ENCODE data around the gene SLC35G2.
"Not testable (repeated sequence)": the region's sequence is repeated elsewhere in the genome, so short reads cannot be mapped to it uniquely, and the experiment has no call there.

SLC35G2 gene

DNA sequence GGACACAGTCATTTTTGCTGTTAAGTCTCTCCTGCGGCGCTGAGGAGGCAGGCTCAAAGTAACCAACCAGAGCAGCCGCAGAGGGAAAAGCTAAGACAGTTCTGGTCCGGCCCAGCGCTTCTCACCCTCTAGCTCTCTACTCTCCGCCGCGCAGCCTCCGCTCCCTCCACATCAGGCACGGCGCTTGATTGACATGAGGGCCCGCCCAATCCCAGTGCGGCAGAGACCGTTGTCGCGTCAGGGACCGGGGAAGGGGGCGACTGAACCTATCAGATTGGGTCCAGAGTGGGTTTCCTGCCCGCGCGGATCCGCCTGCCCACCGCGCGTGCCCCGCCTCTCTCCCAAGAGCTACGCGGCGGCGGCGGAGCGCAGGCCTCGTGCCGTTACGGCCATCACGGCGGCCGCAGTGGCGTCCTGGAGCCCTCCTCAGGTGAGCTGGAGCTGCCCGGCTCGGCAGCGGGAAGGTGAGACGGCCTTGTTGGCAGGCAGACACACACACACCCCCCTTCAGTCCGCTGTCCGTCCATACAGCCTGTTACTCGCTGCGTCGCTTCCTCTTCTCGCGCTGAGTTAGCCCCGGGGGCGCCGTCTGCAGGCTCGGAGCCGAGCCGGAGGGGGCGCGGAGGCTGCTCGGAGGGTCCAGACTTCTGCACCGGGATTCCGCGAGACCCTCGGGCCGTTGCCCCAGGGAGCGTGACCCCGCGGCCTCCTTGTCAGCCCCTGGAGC is 43.1 kb downstream of the SLC35G2 start, which contains the start of gene NCK1:
NCK1 (plus strand) TSS at position 319 of the 727 bp plus-strand sequence. CDS start 65,794 bp downstream, outside the sequence.
- TF ChIP-seq, protein P1, sequence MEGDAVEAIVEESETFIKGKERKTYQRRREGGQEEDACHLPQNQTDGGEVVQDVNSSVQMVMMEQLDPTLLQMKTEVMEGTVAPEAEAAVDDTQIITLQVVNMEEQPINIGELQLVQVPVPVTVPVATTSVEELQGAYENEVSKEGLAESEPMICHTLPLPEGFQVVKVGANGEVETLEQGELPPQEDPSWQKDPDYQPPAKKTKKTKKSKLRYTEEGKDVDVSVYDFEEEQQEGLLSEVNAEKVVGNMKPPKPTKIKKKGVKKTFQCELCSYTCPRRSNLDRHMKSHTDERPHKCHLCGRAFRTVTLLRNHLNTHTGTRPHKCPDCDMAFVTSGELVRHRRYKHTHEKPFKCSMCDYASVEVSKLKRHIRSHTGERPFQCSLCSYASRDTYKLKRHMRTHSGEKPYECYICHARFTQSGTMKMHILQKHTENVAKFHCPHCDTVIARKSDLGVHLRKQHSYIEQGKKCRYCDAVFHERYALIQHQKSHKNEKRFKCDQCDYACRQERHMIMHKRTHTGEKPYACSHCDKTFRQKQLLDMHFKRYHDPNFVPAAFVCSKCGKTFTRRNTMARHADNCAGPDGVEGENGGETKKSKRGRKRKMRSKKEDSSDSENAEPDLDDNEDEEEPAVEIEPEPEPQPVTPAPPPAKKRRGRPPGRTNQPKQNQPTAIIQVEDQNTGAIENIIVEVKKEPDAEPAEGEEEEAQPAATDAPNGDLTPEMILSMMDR (IDR thresholded peaks at IDR 0.05; ENCODE audit: insufficient read depth, low read depth, low read length, missing control alignments), result no peak
- peak within 1 kb of the TSS; percentile 80 for H3K4me3 ChIP-seq (ENCODE audit: low read length)
- DNase-seq (ENCODE audit: low read depth), result peak; percentile 99

DNA sequence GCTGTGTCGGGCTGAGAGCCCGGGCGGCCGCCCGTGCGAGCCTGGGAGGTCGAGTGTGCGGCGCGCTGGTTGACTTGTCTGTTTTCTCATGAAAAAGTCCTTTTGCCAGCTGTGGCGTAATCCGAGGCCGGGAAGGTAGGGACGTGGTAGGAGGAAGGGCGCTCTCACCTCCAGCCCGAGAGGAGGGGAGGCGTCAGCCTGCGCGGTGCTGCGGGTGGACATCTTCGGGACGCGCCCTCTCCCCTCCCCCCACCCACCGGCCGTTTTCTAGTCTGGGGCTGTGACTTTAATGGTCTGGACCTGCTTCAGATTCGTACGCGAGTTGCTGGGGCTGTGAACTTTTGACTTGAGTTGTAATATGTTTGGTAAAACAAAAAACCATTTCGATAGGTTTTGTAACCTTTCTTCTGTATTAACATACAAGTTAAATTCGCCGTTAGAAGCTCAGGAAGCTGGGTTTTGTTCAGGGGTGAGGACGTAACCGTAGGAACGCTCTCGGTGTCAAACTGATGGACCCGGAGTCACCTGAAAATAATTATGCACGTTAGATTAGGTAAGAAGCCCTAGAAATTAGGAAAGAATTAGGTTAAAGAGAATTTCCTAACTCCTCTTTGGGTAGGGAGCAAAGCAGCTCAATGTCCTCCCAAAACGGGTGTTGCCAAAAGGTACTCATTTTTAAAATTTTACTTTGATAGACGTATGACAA is 43.8 kb downstream of the SLC35G2 start:
- TF ChIP-seq, protein P1 (IDR thresholded peaks at IDR 0.05; ENCODE audit: insufficient read depth, low read depth, low read length, missing control alignments), result no peak
- H3K4me3 ChIP-seq (ENCODE audit: low read length), result peak overlapping the region; percentile 80
- peak; percentile 84 for DNase-seq (ENCODE audit: low read depth)

DNA sequence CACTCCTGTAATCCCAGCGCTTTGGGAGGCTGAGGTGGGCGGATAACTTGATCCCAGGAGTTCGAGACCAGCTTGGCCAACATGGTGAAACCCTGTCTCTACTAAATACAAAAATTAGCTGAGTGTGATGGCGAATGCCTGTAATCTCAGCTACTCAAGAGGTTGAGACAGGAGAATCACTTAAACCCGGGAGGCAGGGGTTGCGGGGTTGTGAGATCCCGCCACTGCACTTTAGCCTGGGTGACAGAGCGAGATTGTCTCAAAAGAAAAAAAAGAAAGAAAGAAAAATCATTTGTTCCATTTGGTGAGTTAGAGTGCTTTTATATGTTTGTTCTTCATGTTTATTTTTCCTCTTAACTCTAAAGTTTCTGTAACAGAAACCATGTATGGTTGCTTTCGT is 50.4 kb downstream of the SLC35G2 start:
- TF ChIP-seq, protein P1 (IDR thresholded peaks at IDR 0.05; ENCODE audit: insufficient read depth, low read depth, low read length, missing control alignments), result no peak
- DNase-seq (ENCODE audit: low read depth), result no peak
- H3K4me3 ChIP-seq (ENCODE audit: low read length), result no peak overlapping the region

DNA sequence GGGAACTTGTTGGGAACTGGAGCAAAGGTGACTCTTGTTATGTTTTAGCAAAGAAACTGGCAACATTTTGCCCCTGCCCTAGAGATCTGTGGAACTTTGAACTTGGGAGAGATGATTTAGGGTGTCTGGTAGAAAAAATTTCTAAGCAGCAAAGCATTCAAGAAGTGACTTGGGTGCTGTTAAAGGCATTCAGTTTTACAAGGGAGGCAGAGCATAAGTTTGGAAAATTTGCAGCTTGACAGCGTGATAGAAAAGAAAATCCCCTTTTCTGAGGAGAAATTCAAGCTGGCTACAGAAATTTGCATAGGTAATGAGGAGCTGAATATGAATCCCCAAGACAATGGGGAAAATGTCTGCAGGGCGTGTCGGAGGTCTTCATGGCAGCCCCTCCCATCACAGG is 53.3 kb downstream of the SLC35G2 start:
- not testable (repeated sequence) for DNase-seq (ENCODE audit: low read depth); H3K4me3 ChIP-seq (ENCODE audit: low read length)

DNA sequence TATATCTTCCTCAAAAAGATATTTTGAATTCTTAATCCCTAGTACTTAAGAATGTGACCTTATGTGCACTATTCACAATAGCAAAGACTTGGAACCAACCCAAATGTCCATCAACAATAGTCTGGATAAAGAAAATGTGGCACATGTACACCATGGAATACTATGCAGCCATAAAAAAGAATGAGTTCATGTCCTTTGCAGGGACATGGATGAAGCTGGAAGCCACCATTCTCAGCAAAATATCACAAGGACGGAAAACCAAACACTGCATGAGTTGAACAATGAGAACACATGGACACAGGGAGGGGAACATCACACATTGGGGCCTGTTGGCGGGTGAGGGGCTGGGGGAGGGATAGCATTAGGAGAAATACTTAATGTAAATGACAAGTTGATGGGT is 60.6 kb downstream of the SLC35G2 start:
- DNase-seq (ENCODE audit: low read depth); H3K4me3 ChIP-seq (ENCODE audit: low read length): not testable (repeated sequence)

DNA sequence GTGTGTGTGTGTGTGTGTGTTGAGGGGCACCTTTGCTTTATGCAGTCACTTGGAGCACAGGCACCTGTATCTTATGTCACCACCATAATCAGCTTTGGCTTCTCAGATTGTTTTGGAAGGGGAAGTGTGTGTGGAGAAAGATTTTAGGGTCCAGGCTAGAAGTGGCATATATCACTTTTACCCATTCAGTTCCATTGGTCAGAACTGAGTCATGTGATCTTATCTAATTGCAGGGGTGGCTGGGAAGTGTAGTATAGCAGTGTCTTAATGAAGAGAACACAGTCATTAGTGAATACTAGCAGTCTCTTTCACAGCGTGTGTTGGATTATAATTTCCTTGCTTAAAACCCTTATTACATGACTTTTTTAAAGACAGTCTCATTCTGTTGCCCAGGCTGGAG is 63.6 kb downstream of the SLC35G2 start:
- TF ChIP-seq, protein P1 (IDR thresholded peaks at IDR 0.05; ENCODE audit: insufficient read depth, low read depth, low read length, missing control alignments), result no peak
- DNase-seq (ENCODE audit: low read depth), result no peak
- no peak overlapping the region for H3K4me3 ChIP-seq (ENCODE audit: low read length)

DNA sequence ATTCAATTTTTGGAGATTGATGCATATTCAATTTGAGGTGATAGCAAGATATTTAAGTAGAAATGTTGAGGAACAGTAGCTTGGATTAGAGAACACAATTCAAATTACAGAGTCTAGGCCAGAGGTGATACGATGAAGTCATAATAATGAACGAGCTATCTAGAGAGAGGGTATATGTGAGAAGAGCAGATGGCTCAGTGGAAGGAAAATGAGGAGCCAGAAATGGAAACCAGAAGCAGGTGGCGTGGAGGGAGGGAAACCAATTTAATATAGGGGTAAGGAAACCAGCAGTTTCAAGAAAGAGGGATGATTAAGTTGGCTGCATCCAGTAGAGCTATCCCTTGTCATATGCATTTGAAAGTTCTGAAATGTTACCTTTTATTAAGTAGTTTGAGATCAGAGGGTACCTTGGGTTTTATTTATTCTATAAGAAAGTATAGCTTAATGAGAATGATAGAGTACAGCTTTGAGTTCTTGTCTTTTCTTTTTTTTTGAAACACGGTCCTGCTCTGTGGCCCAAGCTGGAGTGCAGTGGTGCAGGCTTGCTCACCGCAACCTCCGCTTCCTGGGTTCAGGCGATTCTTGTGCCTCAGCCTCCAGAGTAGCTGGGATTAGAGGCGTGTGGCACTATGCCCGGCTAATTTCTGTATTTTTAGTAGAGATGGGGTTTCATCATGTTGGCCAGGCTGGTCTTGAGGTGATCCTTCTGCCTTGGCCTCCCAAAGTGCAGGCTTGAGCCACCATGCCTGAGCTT is 65.2 kb downstream of the SLC35G2 start:
- TF ChIP-seq, protein P1 (IDR thresholded peaks at IDR 0.05; ENCODE audit: insufficient read depth, low read depth, low read length, missing control alignments), result no peak
- no peak overlapping the region for H3K4me3 ChIP-seq (ENCODE audit: low read length)
- no peak for DNase-seq (ENCODE audit: low read depth)

Measured in epithelial cell of esophagus (primary cell).